Stomach (tissue), 4 donors: Measurements from ENCODE around the gene CSNK1G1.

Experiments
- CTCF ChIP-seq, 7 experiments: fragments of 450-650 bp in 4 of 7; fragments of 200-600 bp in 3 of 7; sonication (generic) in 3 of 7; IDR thresholded peaks; one replicate each; pipeline ENCODE4 v1.5.1; 2016 to 2019; ENCODE audit warnings: antibody characterized with exemption in 7 of 7, control low read depth in 2 of 7, mild to moderate bottlenecking in 1 of 7
- POLR2AphosphoS5 ChIP-seq, 3 donors: sonication (generic); formaldehyde crosslinking; IDR thresholded peaks; one replicate each; pipeline ENCODE4 v1.6.1; 2016; ENCODE audit warnings: antibody characterized with exemption in 3 of 3

- TF ChIP-seq CTCF (IDR thresholded peaks at IDR 0.05) = no peak
- no peak for TF ChIP-seq POLR2AphosphoS5 (IDR thresholded peaks at IDR 0.05)
Measured at GRCh38 chr15:64289550-64289949, 66.4 kb downstream of the CSNK1G1 start.
